OCI-LY7 (cell line): ENCODE results near the gene CTNS.

Source experiments
- EZH2phosphoT487 ChIP-seq: fragments of 200-600 bp; sonication (generic); IDR thresholded peaks from 2 replicates; pipeline ENCODE4 v1.6.1; 2018; ENCODE audit warnings: low read depth, borderline replicate concordance, mild to moderate bottlenecking, mixed run types, antibody characterized with exemption, low read length, moderate library complexity, mixed read lengths
- TF ChIP-seq, protein P1 (sequence below): fragments of 200-600 bp; sonication (generic); conservative IDR thresholded peaks from 2 replicates; pipeline ENCODE4 v1.5.1; 2014; ENCODE audit warnings: mild to moderate bottlenecking, antibody characterized with exemption, low read length, moderate library complexity, mixed read lengths

DNA sequence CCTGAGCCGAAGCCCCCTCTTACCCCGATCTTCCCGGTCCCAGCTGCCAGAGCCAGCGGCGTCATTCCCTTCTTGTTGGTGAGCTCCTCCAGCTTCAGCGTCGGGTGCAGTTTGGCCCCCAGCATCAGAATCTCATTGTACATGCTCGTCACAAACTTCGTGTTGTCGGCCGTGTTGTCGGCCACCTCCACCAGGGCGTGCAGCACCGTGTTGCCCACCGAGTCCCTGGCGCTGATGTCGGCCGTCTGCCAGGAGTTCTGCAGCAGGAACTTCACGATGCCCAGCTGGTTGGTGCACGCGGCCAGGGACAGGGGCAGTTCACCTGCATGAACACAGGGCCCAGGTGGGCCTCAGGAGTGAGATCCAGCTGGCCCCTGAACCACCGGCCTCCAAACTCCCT is 46.8 kb upstream of the CTNS start:
- TF ChIP-seq, protein P1, sequence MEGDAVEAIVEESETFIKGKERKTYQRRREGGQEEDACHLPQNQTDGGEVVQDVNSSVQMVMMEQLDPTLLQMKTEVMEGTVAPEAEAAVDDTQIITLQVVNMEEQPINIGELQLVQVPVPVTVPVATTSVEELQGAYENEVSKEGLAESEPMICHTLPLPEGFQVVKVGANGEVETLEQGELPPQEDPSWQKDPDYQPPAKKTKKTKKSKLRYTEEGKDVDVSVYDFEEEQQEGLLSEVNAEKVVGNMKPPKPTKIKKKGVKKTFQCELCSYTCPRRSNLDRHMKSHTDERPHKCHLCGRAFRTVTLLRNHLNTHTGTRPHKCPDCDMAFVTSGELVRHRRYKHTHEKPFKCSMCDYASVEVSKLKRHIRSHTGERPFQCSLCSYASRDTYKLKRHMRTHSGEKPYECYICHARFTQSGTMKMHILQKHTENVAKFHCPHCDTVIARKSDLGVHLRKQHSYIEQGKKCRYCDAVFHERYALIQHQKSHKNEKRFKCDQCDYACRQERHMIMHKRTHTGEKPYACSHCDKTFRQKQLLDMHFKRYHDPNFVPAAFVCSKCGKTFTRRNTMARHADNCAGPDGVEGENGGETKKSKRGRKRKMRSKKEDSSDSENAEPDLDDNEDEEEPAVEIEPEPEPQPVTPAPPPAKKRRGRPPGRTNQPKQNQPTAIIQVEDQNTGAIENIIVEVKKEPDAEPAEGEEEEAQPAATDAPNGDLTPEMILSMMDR = no peak
- no peak for TF ChIP-seq EZH2phosphoT487
